NOMO-1 treated with dmso at 0.1 percent for 144 hours (cell line): ENCODE results near the gene TMED7.
A peak's percentile ranks its signal among the peaks of the same experiment; 100 is the strongest.

Experiments
- DNase-seq: peaks from one replicate; lab custom pipeline; 2025; ENCODE audit not compliant: unreplicated experiment; lab: John Stamatoyannopoulos, UW

TMED7 gene

GRCh38 chr5:115627295-115627865 is 1.5 kb upstream of the TMED7 start:
- no peak for DNase-seq

- no peak for DNase-seq
These were observed 598 bp upstream of the TMED7 start for GRCh38 chr5:115626445-115626823.

DNA sequence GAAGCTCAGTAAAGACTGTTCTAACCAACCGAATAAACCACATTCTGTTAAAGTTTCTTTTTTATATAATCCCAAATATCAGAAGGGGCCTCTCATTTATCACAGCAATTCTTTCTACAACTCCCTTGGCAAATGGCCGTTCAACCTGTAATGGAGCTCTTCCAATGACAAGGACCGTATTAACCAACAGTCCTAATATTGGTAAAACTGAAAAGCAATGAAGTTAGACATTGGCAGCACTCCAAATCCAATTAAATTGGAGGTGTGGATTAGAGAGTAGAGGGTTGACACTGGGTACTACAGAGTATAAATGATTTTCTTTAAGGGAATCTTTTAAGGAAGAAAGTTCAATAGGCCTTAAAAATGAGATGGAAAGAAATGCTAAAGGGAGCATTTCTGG is 842 bp downstream of the TMED7 start:
- DNase-seq: no peak

DNA sequence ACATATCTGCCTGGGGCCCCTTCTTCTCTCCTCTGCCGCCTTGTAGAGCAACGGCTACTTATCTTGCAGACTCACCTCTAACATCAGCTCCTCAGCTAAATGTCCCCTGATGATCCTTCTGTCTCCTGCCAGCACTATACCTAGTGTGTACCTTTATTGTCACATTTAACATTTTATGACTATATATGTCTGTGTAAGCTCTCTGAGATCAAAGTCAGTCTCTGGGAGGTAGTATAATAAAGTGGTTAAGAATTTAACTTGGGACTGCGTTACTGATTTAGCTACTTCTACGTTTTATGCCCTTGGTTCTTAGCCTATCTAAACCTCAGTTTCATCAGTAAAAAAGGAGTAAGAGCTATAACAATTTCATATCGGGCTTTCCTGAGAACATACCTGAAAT is 2.2 kb downstream of the TMED7 start:
- DNase-seq: no peak

GRCh38 chr5:115621365-115621900 is 4.4 kb downstream of the TMED7 start:
- no peak for DNase-seq

- DNase-seq: no peak
These were observed 8.9 kb downstream of the TMED7 start for GRCh38 chr5:115616892-115617291.

DNA sequence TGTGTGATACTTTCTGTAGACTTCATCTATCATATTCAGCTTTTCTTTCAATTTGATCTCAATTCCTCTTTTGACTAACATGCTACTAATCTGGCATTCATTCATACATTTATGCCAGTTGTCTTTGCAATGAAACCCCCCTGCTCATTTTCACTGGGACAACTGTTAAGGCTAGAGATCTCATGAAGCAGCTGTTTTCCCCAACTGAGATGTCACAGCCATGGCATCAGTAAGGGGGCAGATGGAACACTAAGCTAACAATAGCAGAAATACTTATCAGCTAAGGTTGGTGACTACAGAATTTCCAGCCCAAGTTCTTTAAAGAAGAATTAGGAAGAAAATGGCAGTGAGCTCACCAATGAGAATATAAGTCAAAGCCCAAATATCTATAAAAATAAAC is 9.4 kb downstream of the TMED7 start:
- no peak for DNase-seq

DNA sequence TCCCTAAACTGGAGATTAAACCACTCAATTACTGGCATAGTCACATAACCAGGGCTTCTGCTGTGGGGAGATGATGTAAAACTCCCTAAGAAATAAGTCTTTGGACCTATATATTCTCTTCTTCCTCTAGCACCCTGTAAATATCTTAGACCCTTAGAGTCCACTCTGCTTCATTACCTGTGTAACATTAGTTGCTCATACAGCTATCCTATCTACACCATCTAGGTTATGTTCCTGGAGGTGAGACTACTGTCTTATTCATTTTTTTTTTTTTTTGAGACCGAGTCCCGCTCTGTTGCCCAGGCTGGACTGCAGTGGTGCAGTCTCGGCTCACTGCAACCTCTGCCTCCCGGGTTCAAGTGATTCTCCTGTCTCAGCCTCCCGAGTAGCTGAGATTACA is 14.0 kb downstream of the TMED7 start:
- DNase-seq: no peak

- no peak for DNase-seq
These were observed 17.9 kb downstream of the TMED7 start for GRCh38 chr5:115607935-115608334.

DNA sequence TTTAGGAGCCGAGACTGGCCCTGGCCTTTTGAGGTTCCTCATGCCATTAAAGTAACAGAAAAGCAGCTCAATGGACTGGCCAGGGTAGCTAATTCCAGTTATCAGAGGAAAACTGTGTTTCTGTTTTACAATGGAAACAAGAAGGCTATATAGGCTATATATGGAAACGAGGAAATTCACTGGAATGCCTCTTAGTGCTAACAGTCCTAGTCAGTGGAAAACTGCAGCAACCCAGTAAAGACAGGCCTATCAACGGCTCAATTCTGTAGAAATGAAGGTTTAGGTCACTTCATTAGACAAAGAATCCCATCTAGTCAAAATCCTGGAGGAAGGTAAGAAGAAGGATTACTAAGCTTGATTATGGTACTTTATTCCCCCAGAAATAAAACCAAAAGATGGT is 20.4 kb downstream of the TMED7 start:
- DNase-seq: no peak

- no peak for DNase-seq
These were observed 23.2 kb downstream of the TMED7 start for GRCh38 chr5:115602591-115603125.

GRCh38 chr5:115601701-115602590 is 23.9 kb downstream of the TMED7 start, which contains the start of gene TICAM2:
TSS of gene TICAM2 (minus strand) at chr5:115602479. CDS start at chr5:115581256, 21,223 bp downstream.
- peak; percentile 31 for DNase-seq

- DNase-seq: no peak
These were observed 25.1 kb downstream of the TMED7 start for GRCh38 chr5:115600766-115601165.

- DNase-seq: no peak
These were observed 25.9 kb downstream of the TMED7 start for GRCh38 chr5:115599924-115600323.

- DNase-seq: no peak
These were observed 26.3 kb downstream of the TMED7 start for GRCh38 chr5:115599502-115599901.

DNA sequence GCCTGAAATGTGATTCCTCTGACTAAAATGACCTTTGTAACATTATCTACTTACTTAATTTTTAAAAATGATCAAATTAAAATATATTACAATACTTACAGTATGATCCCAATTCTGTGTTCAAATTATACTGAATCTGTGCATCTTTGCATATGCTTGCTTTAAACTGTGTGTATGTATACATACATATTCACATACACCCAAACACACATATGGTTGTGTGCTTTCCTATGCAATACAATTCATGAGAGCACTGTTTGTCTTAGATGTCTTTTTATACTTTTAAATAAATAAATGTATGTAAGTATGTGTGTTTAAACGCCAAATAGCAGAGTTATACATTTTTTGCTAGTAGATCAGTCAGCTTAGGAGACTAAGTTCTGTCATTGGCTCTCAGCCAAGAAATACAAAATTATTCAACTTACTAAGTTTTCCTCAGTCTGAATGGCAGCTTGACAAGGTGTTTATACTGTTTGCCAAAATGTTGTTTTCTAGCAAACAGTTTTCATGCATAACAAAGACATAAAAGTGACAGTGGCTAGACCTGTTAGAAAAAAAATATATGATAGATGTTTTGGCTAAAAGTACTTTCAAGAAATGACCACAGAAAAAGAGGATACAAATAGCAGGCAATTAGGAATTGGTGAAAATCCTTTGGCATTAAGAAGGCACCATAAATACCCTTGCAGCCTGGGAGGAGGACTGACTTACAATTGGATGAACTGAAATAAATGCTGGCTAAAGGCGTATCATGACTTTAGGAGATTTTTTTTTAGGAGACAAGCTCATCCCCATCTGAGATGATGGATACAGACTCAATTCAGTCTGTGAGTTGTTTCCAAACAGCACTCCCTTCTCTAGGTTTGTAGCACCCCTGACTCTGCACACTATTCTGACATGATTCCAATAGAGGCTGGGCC is 31.4 kb downstream of the TMED7 start:
- no peak for DNase-seq

DNA sequence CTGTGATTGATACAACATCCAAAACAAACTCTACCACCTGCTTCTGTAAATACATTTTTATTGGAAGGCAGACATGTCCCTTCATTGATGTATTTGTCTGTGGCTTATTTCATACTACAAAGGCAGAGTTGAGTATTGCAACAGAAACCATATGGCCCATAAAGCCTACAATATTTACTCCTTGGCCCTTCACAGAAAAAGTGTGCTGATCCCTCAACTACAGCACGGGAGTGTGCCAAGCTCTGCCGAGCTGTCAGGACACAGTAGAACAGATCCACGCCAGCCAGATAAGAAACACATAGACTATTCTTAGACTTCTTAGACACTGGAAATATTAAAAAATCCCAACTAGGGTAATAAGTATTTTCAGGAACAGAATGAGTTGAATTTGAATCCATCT is 36.8 kb downstream of the TMED7 start:
- DNase-seq: no peak

DNA sequence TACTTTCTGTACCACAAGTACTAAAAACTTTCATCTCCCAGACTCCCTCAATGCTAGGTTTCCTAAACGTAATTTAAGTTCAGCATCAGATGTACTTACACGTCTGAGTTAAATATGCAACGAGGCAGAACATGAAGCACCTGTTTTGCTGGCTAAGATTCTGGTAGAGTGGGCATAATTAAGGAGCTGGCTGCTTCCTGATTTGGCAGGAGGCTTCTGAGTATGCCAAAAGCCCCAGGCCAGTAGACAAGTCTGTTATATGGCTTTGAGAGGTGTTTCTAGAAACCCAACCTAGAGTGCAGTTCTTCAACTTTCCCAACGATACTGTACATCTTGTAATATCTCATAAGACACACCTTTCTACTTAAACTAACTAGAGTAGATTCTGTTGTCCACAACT is 37.2 kb downstream of the TMED7 start:
- no peak for DNase-seq

DNA sequence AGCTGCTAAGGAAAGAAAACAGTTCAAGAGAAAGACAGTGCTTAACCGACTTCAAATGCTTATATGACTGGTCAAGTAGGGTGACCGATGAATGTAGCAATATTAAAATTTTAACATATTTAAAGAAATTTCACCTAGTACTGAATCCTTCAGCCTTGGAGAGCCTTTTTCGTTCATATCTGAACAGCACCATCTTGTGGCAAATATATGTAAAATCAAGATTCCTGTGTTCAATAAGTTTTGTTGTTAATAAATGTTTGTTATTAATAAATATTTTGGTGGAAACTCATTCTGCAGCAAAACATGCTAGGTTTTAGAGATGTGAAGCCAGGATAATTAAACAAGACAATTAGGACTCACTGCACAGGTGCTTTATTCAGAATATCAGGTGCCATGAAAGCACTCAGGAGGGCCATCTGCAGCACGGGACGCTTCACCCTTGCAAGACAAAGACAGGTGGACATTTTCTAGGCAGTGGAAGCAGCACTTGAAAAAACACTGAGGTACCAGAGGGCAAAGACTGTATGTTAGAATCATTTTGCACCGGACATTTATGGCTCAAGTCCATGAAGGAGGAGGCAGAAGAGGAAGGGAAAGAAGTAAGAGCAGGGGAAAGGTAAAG is 39.2 kb downstream of the TMED7 start:
- no peak for DNase-seq

DNA sequence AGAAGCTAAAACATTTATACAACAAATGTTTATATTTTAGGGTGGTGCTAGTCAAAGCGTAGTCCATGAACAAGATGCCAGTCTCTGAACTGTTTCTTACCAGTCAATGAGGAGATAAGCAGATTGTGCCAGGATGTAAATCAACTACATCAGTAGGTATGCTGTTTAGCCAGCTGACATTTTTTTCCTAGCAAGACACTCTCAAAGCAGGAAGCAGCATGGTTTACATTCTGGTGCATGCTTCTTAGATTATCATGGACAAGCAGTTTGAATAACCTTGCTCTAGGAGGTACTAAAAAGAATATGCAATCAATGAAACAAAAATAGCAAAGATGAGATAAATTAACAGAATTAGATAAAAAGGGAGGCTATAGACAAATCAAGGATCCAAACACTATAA is 40.6 kb downstream of the TMED7 start:
- no peak for DNase-seq

GRCh38 chr5:115584501-115584900 is 41.3 kb downstream of the TMED7 start:
- no peak for DNase-seq
